GM19023 (cell line): ENCODE measurements around the gene SLC25A53.

Experiments
- ATAC-seq: cut with Tn5 transposase; IDR thresholded peaks from one replicate; pipeline ENCODE4 v1.9.1; 2021; ENCODE audit warnings: mild to moderate bottlenecking, moderate library complexity; ENCODE audit not compliant: unreplicated experiment

SLC25A53 gene, protein sequence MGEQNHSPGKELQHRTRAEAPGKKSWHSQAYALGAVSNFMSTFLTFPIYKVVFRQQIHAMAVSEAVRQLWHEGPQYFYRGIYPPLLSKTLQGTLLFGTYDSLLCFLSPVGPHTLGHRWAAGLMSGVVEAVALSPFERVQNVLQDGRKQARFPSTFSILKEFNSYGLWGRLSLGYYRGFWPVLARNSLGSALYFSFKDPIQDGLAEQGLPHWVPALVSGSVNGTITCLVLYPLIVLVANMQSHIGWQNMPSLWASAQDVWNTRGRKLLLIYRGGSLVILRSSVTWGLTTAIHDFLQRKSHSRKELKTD

DNA sequence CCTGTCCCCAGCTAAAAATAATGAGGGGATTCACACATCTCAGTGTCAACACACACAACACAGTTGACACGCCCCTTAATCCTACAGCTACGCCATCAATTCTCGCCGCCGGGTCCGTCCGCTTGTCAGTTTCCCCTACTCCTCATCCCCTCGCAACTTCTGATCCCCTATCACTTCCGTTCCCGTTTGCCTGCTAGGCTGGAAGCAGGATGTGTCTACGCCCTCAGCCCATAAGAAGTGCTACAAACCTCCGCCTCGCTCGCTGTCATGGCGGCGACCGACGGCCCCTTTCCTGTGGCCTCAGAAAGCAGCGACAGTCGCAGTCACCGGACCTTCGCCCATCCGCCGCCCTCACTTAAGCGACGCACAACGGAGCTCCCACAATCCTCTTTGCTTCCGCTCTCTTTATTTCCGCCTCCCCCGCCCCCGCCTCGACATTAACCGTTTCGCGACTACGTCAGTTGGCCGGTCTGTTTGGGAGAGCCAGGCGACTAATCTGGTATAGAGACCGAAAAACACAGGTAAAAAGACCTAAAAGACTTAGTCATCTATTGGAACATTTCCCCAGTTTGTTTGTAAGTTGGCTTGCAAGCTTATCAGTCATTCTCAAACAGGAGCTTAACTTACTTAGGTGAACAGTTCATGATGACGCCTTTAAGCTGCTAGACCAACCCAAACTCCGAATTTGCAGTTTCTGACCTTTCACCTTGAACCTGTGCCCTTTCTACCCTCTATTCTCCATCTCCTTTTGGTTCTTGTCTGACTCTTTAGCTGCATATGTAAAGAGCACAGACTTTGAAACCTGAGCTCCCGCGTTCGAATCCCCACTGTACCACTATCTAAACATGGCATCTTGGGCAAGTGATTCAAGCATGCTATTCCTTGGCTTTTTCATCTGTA, at the start of gene SLC25A53:
SLC25A53 (minus strand) TSS at position 380 of the 900 bp plus-strand sequence. CDS start 51,752 bp downstream, outside the sequence.
- ATAC-seq, result peak; percentile 91

DNA sequence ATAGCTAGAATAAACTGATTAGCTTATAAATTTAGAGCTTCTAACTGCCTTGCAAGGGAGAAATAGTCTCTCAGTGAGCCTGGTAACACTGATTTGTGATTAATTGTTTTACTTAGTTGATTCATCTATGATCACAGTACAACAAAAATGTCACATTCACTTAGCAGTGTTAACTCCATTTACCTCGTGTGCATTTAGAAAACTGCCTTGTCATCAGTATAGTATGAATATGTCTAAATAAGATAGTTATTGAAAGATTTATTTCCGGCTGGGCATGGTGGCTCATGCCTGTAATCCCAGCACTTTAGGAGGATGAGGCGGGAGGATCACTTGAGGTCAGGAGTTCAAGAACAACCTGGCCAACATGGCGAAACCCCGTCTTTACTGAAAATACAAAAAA, 48.7 kb upstream of the SLC25A53 start:
- ATAC-seq, result no peak

DNA sequence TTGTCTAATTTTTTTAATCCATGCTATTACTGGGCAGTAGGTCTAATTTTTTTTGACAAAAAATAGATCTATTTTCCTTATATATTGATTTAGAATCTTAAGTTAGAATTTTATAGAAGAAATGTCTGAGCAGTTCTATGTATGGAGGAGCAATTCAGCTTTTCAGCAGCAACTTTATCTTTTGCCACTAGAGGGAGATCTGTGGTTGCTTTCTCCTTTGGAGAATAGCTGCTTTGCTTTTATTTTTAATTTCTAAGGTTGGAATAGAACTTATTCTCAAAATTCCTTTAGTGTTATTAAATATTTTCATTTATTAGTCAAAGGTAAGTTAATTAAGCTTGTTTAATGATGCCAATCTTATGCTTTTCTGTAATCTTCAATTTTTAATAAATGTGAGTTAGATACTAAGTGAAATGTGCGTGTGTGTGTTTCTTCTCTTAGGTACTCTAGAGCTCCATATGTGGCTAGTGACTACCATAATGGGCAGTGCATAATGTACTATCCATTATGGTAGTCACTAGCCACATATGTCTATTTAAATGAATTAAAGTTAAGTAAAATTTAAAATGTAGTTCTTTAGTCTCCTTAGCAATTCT, 38.8 kb upstream of the SLC25A53 start:
- no peak for ATAC-seq

DNA sequence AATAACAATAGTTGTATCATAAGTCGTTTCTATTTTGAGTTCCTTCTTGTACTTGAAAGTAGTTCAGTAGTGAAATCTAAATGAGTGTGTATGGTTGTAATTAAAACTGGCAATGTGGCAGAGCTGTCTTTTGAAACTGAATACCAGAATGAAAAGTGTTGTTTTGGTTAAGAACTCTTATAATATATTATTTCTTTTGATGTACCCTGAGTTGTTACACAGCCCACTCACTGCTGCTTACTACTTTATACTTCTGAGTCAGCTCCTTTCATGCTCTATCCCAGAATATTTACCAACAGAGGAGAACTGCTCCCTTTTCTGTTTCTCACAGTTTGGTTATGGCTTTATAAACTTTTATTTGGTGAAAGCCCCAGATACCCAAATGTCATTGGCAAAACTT, 38.2 kb upstream of the SLC25A53 start:
- no peak for ATAC-seq

DNA sequence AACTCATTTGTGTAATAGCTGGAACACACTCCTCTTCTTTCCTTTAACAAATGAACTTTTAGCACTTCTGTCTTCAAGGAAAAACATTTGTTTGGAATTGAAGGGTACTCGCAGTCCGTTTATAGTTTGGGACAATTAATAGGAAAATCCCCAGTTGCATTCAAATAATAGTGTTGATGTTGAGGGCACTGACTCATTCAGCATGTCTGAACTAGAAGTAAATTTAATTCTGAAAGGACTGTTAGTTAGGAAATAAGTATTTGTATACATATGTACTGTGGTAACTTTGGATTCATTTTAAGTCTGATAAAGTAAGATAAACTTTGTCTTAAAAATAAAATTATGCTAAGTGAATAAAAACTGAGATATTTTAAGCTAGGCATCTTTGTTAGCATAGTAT, 36.7 kb upstream of the SLC25A53 start:
- ATAC-seq, result no peak

GRCh38 chrX:104189837-104190236, 33.0 kb upstream of the SLC25A53 start:
- ATAC-seq, result no peak

DNA sequence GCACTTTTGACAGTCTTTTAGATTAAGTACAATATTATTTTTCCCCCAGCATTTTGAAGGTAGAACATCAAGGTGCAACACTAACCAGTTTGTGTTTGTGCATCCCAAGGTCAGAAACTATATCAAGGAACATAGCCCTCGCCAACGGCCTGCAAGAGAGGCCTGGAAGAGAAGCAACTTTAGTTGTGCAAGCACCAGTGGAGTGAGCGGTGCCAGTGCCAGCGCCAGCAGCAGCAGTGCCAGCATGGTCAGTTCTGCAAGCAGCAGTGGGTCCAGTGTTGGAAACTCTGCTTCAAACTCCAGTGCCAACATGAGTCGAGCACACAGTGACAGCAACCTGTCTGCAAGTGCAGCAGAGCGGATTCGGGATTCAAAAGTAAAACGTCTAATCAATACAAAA, 31.1 kb upstream of the SLC25A53 start:
- no peak for ATAC-seq

DNA sequence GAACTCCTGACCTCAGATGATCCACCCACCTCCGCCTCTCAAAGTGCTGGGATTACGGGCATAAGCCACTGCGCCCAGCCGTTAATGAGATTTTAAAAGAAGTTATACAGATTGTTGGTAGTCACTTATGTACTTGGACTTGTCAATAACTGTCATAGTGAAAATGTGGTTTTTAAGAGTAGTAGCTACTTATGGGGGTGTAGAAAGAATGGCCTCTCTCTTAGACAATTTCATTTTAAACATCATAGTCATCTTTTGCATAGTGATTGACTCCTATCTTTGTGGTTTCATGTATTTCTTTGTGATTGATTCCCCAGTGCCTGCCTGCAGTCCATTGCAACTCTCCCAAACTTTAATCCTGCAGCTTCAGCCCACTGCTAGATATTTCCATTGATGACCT, 26.9 kb upstream of the SLC25A53 start:
- no peak for ATAC-seq

DNA sequence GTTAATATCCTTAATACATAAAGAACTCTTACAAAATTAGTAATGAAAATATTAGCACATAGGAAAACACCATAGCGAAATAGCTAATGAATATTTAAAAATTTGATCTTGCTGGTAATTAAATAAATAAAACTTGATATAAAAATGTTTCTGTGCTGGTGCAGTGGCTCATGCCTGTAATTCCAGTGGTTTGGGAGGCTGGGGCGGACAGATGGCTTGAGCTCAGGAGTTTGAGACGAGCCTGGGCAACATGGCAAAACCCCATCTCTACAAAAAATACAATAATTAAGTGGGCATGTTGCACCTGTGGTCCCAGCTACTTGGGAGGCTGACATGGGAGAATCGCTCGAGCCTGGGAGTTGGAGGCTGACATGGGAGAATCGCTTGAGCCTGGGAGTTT, 17.0 kb upstream of the SLC25A53 start:
- no peak for ATAC-seq

GRCh38 chrX:104172788-104173187, 16.0 kb upstream of the SLC25A53 start:
- no peak for ATAC-seq

- ATAC-seq, result no peak
These were observed 15.3 kb upstream of the SLC25A53 start for GRCh38 chrX:104172121-104172520.

- ATAC-seq, result no peak
These were observed 11.3 kb upstream of the SLC25A53 start for GRCh38 chrX:104168127-104168526.

DNA sequence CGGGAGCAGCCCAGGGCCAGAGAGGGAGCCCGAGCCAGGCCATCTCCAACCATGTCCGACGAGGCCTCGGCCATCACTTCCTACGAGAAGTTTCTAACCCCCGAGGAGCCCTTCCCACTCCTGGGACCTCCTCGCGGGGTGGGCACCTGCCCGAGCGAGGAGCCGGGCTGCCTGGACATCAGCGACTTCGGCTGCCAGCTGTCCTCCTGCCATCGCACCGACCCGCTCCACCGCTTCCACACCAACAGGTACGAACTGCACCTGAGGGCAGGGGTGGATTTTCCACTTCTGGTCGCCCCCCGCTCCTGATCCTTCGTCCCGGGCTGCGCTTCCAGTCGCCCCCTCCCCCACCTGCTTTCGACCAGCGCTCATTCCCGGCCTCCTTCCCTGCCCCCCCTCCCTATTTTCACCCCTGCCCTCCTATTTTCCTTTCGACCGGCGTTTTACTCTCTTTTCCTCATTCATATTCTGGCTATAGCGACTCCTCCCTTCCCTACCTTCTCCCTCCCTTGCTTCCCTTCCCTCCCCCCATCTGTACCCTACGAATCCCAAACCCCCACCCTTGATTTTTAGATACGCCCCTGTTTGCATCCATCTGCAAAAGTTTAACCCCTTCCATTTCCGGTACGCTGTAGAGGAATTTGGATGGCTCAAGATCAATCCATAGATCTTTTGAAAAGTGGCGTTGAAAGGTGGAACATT, 10.1 kb upstream of the SLC25A53 start:
- no peak for ATAC-seq

GRCh38 chrX:104165894-104166734, 9.3 kb upstream of the SLC25A53 start, which contains the start of gene FAM199X:
Gene FAM199X (plus strand): TSS chrX:104166453. CDS start chrX:104166786, 333 bp downstream.
- ATAC-seq, result peak; percentile 94

- no peak for ATAC-seq
These were observed 5.8 kb downstream of the SLC25A53 start for GRCh38 chrX:104151037-104151436.

DNA sequence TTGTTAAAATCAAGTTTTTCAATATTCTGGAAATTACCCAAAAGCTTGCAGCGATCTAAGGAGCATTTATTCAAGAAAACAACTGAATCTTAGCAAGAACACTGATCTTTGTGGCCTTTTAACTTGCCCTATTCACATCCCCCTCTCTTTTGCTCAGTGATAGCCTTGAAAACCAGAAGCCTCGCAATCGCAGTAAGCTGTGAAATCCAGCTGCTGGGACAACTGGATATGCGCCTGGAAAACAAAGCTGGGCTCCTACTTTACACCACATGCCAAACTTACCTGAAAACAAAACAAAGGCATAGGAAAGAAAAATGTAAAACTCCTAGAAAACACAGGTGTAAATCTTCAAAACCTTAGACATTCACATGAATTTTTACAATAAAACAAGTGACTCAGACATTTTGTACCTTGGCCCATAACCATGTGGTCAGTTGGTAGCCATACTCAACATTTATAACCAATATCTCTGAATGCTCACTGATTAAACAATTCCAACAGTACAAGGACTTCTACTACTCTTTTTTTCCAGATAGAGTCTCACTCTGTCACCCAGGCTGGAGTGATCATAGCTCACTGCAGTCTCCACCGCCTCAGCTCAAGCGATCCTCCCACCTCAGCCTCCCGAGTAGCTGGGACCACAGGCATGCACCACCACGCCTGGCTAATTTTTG, 15.6 kb downstream of the SLC25A53 start:
- ATAC-seq, result no peak

GRCh38 chrX:104137496-104137895, 19.3 kb downstream of the SLC25A53 start:
- no peak for ATAC-seq

- peak; percentile 82 for ATAC-seq
These were observed 20.4 kb downstream of the SLC25A53 start for GRCh38 chrX:104136241-104137019.

DNA sequence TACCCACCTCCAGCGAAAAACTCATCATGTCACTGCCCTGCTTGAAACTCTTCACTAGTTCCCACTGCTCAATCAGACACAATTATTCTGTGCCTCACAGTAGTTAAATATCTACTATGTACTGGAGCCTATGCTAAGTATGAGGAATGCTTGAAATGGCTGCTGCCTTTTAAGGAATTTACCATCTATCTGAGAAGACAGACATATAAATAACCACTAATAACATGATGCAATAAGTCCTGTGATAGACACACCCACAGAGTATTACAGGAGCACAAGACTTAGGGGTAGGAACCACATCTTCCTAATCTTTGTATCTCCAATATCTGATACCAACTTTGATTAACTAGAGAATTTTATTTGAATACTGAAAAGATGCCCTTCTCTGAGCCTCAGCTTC, 21.1 kb downstream of the SLC25A53 start:
- ATAC-seq, result no peak
